Measurements from ENCODE around the gene ZNF263.

The ZNF263 gene

DNA sequence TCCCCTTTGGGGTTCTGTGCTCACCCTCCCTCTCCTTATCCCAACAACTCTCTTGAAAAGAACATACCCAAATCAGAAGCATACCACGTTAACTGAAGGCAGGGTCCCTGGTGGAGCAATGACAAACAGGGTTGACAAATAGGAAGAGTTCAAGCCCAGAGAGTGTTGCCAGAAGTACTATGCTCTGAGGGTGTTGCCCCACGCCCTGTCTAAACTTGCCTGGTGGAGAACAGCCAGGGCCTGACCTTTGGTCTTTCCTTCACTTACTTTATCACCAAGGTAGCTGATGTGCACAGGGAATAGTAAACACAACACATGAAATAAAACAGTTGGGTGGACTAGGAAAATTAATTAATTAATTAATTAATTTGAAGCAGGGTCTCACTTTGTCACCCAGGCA, 45.4 kb downstream of the ZNF263 start:
- no peak for DNase-seq

Data from NCI-H1436 (cell line).